Smooth muscle cell (in vitro differentiated cells): Measurements from ENCODE around the gene ALS2CL. TPM values are rescaled to one million over a fixed set of nuclear protein-coding genes. Genes with fewer than 3 reads are reported as not detected.

ENCODE experiments used
- DNase-seq: peaks from one replicate; lab custom pipeline; 2025; ENCODE audit not compliant: unreplicated experiment; lab: John Stamatoyannopoulos, UW
- H2AFZ ChIP-seq: fragments of 200-600 bp; sonication (generic); 2 replicates; pipeline ENCODE4 v1.6.0; 2016; ENCODE audit warnings: antibody characterized with exemption, low read depth, mild to moderate bottlenecking
- H3F3A ChIP-seq: fragments of 200-600 bp; sonication (generic); 2 replicates; pipeline ENCODE4 v1.6.0; 2017; ENCODE audit warnings: antibody characterized with exemption, low read depth
- H3K27ac ChIP-seq: fragments of 200-600 bp; sonication (generic); 2 replicates; pipeline ENCODE4 v1.5.1; 2016; ENCODE audit warnings: low read depth, mild to moderate bottlenecking
- H3K27me3 ChIP-seq: fragments of 200-600 bp; sonication (generic); 2 replicates; pipeline ENCODE4 v1.6.1; 2016; ENCODE audit warnings: low read depth, mild to moderate bottlenecking
- H3K36me3 ChIP-seq: fragments of 200-600 bp; sonication (generic); 2 replicates; pipeline ENCODE4 v1.5.1; 2016; ENCODE audit warnings: low read depth
- H3K4me1 ChIP-seq: fragments of 200-600 bp; sonication (generic); 2 replicates; pipeline ENCODE4 v1.5.1; 2016; ENCODE audit warnings: low read depth
- H3K4me2 ChIP-seq: fragments of 200-600 bp; sonication (generic); 2 replicates; pipeline ENCODE4 v1.6.0; 2016; ENCODE audit warnings: mild to moderate bottlenecking
- H3K4me3 ChIP-seq: fragments of 200-600 bp; sonication (generic); 2 replicates; pipeline ENCODE4 v1.5.1; 2016; ENCODE audit warnings: mild to moderate bottlenecking
- H3K79me2 ChIP-seq: fragments of 200-600 bp; sonication (generic); 2 replicates; pipeline ENCODE4 v1.6.0; 2016; ENCODE audit warnings: low read depth, mild to moderate bottlenecking
- H3K9ac ChIP-seq: fragments of 200-600 bp; sonication (generic); 2 replicates; pipeline ENCODE4 v1.6.0; 2016; ENCODE audit warnings: low read depth
- H3K9me3 ChIP-seq: fragments of 200-600 bp; sonication (generic); replicated peaks from 2 replicates; pipeline ENCODE4 v1.5.1; 2016; ENCODE audit warnings: low read depth
- H4K20me1 ChIP-seq: fragments of 200-600 bp; sonication (generic); 2 replicates; pipeline ENCODE4 v1.6.0; 2016; ENCODE audit warnings: low read depth
- WGBS: methylation state at CpG from one replicate; pipeline ENCODE4 v1.1.7; 2016; ENCODE audit warnings: low lambda C conversion rate; 5-methylcytosine and 5-hydroxymethylcytosine counted together
- polyA plus RNA-seq: library from polyadenylated mRNA; unstranded; fragments of >200 nt; fragmentation: Nextera tagmentation; extraction: Ambion mirVana; gene quantifications from 2 replicates; pipeline ENCODE4 v1.2.1, GENCODE V29; 2016
- total RNA-seq: library from RNA; depleted of rRNA; stranded (reverse); fragments of >200 nt; gene quantifications from 2 replicates; pipeline ENCODE4 v1.2.3, GENCODE V29; 2014
- TF ChIP-seq, protein P1 (sequence below): fragments of 200-600 bp; sonication (generic); IDR thresholded peaks from 2 replicates; pipeline ENCODE4 v1.5.1; 2017; ENCODE audit warnings: borderline replicate concordance, mild to moderate bottlenecking, antibody characterized with exemption; ENCODE audit not compliant: insufficient read depth, poor library complexity, severe bottlenecking

ALS2CL gene
- total and polyA plus RNA-seq, 2 experiments from 2014 or later = 8.5 to 9.4 TPM

DNA sequence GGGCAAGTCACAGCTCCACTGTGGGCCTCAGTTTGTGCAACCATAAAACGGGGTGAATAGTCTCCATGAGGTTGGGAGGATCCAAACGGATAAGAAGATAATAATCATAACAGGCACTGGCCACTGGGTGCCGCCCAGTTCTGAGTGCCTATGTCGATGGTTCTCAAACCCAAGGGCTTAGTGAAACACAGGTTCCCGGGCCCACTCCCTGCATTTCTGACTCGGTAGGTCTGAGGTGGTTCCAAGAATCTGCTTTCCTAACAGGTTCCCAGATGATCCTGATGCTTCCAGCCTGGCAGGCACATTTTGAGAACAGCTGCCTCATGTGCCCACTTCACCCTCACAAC is 21.2 kb downstream of the ALS2CL start:
- H4K20me1 ChIP-seq = no peaks in the 10 kb centered on the region
- no peak for DNase-seq
- no peaks in the 10 kb centered on the region for H3K27me3 ChIP-seq
- H3K79me2 ChIP-seq = no peaks in the 10 kb centered on the region
- H3K4me3 ChIP-seq = no peak overlapping the region
- no peaks in the 10 kb centered on the region for H3K9me3 ChIP-seq
- no peaks in the 10 kb centered on the region for H3K36me3 ChIP-seq
- TF ChIP-seq, protein P1, sequence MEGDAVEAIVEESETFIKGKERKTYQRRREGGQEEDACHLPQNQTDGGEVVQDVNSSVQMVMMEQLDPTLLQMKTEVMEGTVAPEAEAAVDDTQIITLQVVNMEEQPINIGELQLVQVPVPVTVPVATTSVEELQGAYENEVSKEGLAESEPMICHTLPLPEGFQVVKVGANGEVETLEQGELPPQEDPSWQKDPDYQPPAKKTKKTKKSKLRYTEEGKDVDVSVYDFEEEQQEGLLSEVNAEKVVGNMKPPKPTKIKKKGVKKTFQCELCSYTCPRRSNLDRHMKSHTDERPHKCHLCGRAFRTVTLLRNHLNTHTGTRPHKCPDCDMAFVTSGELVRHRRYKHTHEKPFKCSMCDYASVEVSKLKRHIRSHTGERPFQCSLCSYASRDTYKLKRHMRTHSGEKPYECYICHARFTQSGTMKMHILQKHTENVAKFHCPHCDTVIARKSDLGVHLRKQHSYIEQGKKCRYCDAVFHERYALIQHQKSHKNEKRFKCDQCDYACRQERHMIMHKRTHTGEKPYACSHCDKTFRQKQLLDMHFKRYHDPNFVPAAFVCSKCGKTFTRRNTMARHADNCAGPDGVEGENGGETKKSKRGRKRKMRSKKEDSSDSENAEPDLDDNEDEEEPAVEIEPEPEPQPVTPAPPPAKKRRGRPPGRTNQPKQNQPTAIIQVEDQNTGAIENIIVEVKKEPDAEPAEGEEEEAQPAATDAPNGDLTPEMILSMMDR = no peak
- no peak overlapping the region for H3K4me2 ChIP-seq
- H3K27ac ChIP-seq = no peak overlapping the region
- no peaks in the 10 kb centered on the region for H3F3A ChIP-seq
- 95% methylated on average over 6 of the region's 6 CpGs for WGBS
- no peak overlapping the region for H2AFZ ChIP-seq
- no peak overlapping the region for H3K9ac ChIP-seq
- H3K4me1 ChIP-seq = no peaks in the 10 kb centered on the region

DNA sequence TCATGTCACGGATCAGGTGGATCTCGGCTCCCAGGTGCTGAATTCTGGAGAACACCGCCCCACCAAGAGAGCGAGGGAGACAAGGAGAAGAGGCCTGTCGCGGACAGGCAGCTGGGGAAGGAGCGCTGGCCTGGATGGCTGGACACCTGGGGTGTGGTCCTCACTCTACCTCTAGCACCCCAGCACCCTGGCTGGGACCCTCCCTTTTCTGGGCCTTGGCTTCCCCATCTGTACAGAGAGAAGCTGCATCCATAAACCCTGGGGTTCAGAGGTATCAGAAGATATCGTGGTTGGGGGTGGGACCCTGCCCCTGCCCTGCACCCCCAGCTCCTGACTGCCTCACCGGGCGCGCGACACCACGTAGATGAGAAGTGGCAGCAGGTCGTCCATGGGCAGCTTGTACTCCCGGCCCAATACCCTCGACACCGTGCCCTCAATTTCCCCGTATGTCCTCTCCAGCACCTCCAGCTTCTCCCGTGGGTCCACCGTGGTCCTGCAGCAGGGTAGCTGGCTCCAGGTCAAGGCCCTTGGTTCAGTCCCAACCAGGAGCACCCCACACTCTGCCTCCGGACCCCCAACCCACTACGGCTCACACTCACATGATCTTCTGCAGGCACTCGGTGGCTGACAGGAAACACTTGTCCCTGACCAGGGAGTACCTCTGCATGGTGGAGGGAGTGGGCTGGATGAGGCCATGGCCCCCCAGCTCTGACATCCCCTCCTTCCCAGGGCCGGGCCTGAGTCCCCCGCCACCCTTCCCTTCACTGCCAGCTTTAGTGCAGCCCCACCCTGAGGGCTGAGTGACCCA is 21.7 kb downstream of the ALS2CL start:
- DNase-seq = no peak
- 92% methylated on average over 21 of the region's 25 CpGs for WGBS

DNA sequence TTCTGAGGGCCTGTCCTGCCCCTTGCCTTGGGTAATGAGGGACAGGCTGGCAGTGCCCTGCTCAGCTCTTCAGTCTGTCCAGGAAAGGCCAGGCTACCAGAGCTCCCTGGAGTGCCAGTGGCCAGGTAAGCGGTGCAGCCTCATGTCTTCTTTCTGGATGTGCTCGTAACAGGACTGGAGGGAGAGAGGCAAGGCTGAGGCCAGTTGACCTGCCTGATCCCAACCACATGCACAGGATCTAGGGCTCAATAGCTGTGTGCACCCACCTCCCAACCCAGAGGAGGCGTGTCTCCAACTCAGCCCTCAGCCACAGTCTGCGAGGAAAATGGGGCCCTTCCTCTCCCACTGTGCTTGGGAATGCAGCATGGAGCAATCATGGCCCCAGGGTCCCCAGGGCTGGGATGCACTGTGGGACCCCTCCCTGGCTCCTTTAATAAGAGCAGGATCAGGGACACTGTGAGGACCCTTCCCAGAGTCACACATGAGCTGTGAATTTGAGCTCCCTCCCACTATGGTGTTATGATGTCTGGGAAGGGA is 22.5 kb downstream of the ALS2CL start:
- H3K27me3 ChIP-seq = no peaks in the 10 kb centered on the region
- no peak for DNase-seq

More for the DNA sequence above, 21.7 kb downstream of the ALS2CL start:
- no peak overlapping the region for H3K9ac ChIP-seq
- H3K9me3 ChIP-seq = no peaks in the 10 kb centered on the region
- H3K36me3 ChIP-seq = no peaks in the 10 kb centered on the region
- no peak overlapping the region for H2AFZ ChIP-seq
- no peaks in the 10 kb centered on the region for H3K79me2 ChIP-seq
- no peaks in the 10 kb centered on the region for H4K20me1 ChIP-seq
- no peak overlapping the region for H3K27ac ChIP-seq
- H3K4me2 ChIP-seq = no peak overlapping the region
- H3K4me1 ChIP-seq = no peaks in the 10 kb centered on the region
- TF ChIP-seq, protein P1 = no peak
- H3K27me3 ChIP-seq = no peaks in the 10 kb centered on the region
- H3K4me3 ChIP-seq = no peak overlapping the region
- no peaks in the 10 kb centered on the region for H3F3A ChIP-seq

More for the DNA sequence above, 22.5 kb downstream of the ALS2CL start:
- 94% methylated on average over 4 of the region's 4 CpGs for WGBS
- no peak overlapping the region for H3K4me2 ChIP-seq
- H4K20me1 ChIP-seq = no peaks in the 10 kb centered on the region
- H3K36me3 ChIP-seq = no peaks in the 10 kb centered on the region
- no peak overlapping the region for H2AFZ ChIP-seq
- H3F3A ChIP-seq = no peaks in the 10 kb centered on the region
- H3K27ac ChIP-seq = no peak overlapping the region
- TF ChIP-seq, protein P1 = no peak
- no peak overlapping the region for H3K4me3 ChIP-seq
- H3K79me2 ChIP-seq = no peaks in the 10 kb centered on the region
- no peaks in the 10 kb centered on the region for H3K9me3 ChIP-seq
- H3K9ac ChIP-seq = no peak overlapping the region
- no peaks in the 10 kb centered on the region for H3K4me1 ChIP-seq
